NCI-H1694 (cell line): ENCODE measurements around the gene CSNK2B.
A peak's percentile ranks its signal among the peaks of the same experiment; 100 is the strongest.
"Not testable (repeated sequence)": the region's sequence is repeated elsewhere in the genome, so short reads cannot be mapped to it uniquely, and the experiment has no call there.

Experiments used
- DNase-seq: peaks from one replicate; lab custom pipeline; 2025; lab: John Stamatoyannopoulos, UW

Gene CSNK2B

DNA sequence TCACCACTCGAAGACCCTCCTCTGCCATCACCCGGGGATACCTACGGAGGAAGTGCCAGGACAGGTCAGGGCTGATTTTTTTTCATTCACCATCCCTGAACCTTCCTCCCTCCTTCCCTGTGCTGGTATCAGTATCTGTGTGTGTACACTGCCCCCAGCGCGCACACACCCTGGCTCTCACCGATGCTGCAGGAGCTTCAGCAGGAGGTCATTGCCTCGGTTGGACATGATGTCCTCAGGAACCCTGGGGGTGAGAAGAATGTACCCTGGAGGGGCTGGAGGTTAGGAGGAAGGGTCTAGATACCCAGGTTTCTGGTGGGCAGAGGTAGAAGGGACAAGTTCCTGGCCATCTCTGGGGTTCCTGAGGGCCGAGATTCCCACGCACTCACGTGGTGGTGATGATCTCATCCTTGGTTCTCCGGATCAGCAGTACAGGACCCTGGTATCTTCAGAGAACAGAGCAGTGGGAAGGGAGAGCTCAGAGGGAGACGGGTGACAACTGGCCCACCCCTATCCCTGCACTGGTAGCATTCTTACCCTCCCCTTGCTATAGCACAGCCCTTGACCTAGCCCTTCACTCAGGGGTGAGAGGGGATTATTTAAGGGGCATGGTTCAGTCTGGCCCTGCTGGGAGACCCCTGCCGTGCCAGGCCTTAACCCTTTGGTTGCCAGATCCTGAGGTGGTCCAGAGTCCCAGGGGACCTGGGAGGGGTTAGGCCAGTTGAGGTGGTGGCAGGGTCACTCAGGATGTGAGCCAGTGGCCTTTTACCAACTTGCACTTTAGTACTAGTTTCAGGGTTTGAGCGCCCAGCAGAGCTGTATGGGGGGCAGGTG, 22.2 kb downstream of the CSNK2B start:
- no peak for DNase-seq

DNA sequence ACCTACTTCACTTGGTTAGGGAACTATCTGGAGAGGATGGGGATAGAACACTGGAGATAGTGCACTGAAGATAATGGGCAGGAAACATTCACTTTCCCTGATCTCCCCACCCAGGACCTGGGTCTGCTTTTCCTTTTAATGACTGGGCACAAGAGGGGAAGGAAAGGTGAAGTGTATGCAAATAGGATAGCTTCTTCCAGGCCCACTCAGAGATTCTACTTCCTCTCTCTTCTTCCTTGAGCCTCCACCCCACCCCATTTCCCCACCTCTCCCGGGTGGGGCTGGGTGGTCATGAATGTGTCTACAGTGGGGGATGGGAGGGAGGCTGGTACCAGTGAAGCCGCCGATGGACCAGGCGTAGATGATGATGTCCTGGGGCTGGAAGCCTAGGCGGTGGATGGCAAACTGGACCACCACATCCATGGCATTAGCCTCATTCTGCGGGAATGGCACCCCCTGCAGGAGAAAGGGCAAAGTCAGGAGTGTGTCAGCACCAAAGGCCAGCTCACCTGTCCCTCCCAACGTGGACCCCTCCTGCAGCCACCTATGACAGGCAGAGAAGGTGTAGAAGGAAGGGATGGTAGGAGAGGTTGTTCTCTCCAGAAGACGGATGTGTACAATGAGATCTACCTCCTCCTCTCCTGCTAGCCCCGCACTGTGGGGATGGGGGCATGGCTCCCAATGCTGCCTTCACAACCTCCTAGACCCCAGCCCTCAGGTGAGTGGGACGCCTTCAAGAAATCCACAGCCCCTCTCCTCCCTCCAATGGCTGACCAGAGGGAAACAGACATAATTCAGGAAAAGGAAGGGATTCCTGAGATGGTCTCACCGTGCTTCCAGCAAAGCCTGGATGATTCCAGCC, 23.6 kb downstream of the CSNK2B start:
- DNase-seq = no peak

DNA sequence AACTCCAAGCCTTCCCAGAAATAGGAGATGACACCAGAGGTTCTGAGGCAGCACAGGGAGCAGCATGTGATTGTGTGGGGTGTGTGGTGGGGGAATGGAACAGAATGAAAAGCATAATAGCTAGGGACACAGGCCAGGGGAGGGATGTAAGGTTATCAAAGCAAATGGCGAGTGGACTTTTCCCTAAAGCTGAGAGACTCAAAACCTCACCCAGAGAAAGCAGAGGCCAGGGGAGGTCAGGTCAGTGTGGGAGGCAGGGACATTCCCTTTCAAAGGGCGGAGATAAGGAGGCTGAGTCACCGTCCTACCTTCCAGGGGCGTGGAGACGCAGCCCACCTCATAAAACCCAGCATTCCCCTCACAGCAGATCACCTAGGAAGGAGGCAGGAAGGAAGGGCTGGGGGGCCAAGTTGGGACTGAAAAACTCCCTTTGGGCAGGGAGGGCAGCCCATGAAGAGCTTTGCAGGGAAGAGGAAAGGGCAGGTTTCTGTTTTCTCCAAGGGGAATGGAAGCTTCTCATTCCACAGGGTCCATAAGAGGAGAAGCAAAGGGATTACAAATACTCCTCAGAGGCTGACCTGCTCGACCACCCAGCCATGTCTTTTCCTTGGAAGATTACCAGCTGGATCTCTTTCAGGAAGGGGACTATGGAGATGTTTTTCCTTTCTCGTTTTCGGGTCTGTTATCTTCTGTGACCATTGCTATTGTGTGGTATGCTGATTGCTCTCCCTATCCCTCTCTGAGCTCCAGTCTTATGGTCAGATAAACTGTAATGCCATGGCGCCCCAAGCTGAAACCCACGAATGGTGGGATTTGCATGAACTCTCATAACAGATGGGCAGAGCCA, 24.6 kb downstream of the CSNK2B start:
- DNase-seq = no peak

DNA sequence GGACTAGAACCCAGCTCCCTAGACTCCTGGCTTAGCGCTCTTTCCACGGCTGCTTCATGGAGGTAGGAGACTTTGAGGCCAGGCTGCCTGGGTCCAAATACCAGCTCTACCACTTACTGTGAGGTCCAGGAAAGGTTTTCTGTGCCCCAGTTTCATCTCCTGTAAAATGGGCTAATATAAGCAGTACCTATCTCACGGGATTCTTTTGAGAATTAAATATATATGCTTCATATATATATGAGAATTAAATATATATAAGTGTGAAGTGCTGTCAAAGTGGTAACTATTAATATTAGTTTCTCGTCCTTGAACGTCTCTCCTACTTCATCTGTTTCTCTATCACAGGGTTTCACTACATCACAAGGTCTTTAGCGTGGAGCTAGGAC, 25.2 kb downstream of the CSNK2B start:
- DNase-seq = no peak

DNA sequence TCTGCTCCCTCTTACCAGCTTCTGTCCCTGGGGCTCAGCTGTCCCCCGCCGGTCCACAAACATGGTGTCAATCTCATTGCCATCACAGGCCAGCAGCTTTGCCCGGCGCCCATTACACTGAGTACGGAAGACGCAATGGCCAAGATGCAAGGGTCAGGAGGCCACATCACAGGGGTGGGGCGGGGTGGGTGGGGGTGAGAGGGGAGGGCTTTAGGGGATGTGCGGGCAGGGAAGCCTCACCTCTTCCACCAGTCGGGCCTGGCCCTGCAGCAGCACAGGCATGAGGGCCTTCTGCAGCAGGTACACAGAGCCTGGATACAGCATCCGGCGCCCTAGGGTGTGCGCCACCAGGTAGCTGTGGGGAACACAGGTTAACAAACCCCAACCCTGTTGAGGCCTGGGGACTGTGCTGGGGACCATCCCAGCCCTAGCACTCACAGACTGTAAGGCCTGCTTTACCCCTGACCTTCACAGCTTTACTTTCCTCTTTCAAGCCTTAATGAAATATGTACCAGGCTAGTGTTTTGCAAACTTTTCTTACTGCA, 25.8 kb downstream of the CSNK2B start:
- DNase-seq = no peak

DNA sequence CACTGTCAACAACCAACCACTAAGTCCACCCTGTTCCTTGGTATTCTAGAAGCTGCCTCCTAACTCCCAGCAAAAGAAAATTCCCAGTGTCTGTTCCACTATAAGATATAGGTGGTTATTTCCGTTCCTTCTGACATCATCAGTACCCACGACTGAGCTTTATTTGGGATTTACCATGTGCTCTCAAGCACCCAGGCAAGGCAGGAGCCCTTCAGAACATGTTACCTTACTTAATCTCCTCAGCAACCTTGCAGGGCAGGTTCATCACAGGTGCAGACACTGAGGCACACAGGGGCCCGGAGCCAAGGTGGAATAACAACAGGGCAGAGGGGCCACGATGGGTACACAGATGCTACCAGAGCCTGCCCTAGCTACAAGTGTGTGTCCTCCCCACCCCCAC, 26.5 kb downstream of the CSNK2B start:
- no peak for DNase-seq

DNA sequence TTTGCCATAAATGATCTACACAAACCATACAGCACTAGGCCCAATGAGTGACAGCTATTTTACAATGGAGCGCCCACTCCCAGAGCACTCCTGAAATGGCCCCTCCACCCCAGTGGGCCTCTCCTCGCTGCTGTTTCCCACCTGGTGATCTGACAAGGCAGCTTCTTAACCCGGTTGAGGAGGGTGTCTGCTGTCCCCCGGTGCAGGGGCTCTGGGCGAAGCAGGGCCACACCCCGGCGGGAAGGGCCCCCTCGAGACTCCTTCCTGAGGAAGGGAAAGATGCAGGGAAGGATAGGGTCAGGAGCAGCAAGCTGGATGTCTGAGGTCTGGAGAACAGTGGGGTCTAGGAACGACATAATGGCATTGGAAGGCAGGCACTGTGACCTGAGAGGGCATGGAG, 27.0 kb downstream of the CSNK2B start:
- DNase-seq = no peak

DNA sequence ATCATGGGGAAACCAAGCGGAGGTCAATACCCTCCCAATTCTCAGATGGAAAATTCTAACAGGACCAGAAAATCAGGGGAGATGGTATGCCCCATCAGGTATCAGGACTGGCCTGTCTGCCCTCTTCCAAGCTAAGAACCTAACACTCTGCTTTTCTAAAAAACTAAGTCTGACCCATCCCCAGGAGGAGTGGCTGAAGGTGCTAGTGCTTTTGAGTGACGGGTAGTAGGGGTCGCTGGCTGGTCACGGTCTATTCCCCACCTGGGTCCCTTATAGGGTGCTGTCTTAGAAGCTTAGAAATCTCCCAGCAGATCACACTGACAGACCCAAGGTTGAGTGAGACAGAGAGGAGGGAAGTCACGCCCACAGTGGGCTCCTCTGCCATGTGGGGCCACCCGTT, 27.7 kb downstream of the CSNK2B start:
- DNase-seq = no peak

DNA sequence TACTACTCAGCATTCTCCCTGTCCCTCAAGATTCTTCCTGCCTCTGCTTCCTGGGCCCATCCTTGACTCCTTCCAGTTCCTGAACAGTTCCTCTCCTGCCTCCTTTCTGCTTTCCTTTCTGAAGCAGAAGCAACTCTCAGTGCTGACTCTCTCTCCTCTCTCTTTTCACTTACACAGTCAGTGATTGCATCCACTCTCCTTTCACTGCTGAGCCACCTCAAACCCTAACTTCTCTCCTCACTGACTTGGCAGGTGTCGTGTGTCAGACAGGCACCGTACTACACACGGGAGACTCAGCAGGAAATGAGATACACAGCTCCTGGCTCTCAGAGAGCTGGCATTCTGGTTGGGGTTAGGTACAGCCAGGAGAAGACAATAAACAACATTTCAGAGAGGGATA, 31.7 kb downstream of the CSNK2B start:
- DNase-seq = no peak

DNA sequence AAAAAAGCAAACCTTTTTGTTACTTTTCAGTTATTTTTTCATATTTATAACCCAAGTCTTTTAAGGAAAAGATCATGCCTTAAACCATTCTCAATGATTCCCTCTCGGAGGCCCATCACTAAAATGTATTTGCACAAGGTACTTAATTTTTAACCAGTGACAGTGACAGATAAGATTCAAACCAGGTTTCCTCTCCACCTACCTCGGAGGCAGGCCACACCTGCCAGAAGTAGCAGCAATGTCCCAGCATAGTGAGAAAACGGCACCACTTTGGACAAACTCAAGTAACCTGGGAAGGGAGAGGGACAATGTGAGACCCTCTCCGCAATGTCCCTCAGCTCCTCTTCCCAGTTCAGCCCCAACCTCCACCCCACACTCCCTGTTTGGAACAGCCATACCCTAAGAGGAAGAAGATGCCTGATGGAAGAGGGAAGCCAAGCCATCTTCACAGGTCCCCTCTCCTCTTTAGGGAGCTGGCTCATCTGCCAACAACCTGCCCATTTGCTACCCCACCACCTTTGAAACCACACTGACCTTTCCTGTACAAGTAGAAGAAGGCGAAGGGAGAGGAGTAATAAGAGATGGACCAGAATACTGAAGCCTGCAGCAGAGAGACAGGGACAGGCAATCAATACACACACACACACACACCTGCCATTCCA, 35.0 kb downstream of the CSNK2B start:
- DNase-seq = no peak

DNA sequence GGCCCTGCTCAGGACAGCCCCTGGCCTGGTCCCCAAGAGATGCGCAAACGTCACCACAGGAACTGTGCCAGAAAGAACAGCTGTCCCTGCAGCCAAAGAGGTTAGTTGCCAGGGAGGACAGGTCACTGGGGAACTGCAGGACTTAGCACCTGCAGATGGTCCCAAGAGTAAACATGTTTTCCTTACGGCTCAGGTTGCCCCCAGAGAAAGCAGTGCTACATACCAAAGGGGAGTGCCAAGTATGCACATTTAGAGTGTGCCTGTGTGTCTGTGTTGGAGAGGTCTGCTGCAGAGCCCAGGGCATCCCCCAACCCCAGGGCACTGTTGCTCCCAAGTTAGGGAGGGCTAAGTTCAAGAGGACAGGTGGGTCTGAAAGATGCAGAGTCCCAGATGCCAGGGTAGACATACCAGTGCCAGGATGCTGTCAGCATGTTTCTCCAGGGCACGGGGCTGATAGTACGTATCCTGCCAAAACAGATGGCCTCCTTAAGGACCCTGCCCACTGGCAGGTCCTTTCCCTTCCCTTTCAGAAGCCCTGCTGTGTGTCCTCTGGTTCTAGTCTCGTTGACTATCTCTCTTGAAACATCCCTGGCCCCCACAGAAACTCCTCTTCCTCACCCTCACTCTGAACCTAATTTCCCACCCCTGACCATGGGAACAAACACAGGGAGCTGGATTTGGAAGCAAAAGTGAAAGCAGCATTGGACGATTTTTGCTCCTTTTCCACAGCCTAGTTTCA, 36.0 kb downstream of the CSNK2B start:
- DNase-seq = no peak

DNA sequence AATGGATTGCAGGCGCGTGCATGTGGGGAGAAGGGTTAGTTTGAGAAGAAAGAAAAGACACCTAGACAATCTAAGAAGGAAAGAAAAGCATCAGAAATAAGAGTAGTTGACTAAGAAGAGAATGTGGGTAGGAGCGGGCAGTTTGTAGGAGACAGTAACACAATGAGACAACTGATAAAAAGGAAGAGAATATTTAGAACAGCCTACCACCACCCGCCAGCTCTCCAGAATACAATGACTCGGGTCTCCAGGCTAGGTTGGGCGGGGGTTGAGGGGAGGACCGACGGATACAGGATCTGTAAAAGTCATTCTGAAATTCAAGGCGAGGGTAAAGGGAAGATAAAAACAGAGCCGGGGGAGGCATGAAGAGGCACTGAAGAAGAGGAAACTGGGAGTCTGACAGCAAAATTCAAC, 36.5 kb downstream of the CSNK2B start:
- DNase-seq = no peak

DNA sequence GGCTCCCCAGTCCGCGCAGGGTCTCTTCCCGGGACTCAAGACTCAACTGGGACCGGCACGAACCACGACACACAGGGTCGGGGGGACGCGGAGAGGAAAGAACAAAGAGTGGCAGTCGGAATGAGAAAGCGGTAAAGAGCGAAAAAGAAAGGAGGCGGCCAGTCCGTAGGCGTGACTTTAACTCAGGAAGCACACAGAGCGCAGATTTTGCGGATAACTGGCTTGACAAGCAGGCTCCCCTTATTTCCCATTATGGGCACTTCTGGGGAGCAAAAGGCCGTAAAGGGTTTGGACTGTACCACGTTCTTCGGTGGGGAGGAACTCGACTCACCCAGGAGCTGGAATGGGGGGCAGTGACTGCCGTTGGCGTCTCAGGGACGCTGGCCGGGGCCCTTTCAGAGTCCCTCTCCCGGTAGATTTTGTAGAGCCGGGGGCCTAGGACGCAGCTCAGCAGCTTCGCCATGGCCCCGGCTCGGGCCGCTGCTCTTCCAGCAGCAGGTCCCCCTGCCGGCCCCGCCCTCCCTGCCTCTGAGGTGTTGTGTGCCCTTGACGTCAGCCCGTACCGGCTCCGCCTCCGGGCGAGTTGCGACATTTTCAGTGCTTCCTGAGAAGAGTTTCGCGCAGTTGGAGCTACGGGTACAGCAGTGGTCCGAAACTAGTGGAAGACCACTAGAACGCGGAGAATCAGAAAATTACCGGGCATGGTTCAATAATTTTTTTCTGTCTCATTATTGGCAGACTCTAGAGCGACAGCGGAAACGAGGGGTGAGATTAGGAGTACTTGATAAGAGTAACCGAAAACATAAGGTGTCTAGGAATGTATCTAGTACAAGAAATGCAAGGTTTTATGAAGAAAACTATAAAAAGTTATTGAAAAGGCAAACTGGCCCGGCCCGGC, 37.2 kb downstream of the CSNK2B start, which contains the start of gene ABHD16A:
ABHD16A (minus strand) TSS at position 506 of the 898 bp plus-strand sequence; CDS start at position 463, 43 bp downstream.
- DNase-seq = peak; percentile 87

DNA sequence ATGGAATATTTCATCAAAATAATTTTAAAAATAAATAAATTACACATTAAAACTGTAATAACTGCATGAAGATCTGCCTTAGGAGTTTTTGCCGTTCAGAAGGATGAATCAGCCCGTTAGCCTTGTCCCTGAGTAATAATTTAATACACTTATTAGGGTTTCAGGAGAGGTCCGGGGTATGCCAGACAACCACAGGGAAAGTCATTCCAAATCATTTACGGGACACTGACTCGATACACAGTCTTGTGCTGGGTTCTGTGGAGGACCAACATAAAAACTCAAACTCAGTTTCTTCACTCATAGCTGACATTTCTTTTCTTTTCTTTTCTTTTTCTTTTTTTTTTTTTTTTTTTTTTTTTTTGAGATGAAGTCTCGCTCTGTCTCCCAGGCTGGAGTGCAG, 40.1 kb downstream of the CSNK2B start:
- DNase-seq = no peak

DNA sequence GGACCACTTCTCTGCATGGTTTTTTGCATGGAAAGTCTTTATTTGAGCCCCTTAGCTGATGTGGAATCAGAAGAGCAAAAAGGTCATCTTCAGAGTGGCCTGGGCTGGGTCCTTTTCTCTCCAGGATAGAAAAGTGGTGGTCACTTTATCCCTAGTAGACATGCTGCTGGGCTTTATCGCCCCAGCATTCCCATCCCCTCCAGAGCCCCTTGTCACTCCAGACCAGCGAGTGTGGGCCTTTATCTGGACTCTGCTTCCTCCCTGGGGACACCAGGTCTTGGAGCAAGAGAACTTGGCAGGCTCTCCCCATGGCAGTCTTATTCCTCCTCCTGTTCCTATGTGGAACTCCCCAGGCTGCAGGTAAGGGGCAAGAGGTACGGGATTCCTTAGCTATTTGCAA, 40.7 kb downstream of the CSNK2B start, which contains the start of gene LY6G6F:
LY6G6F (plus strand) TSS at position 268 of the 400 bp plus-strand sequence; CDS start at position 309, 41 bp downstream.
- DNase-seq = no peak

DNA sequence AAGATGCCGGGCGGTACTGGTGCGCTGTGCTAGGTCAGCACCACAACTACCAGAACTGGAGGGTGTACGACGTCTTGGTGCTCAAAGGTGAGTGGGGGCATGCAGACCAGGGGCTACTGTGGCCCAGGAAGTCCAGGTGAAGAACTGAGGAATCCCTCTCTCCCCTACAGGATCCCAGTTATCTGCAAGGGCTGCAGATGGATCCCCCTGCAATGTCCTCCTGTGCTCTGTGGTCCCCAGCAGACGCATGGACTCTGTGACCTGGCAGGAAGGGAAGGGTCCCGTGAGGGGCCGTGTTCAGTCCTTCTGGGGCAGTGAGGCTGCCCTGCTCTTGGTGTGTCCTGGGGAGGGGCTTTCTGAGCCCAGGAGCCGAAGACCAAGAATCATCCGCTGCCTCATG, 41.8 kb downstream of the CSNK2B start:
- DNase-seq = no peak

DNA sequence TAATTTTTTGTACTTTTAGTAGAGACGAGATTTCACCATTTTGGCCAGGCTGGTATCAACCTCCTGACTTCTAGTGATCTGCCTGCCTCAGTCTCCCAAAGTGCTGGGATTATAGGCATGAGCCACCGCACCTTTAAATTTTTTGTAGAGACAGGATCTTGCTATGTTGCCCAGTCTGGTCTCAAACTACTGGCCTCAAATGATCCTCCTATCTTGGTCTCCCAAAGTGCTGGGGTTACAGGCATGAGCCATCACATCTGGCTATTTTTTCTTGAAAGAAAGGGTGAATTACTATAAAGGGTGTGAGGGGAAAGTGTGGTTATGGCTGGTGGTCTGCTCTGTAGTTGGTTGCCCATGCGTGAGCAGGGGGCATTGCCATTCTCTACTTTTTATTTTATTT, 42.3 kb downstream of the CSNK2B start:
- DNase-seq = no peak

DNA sequence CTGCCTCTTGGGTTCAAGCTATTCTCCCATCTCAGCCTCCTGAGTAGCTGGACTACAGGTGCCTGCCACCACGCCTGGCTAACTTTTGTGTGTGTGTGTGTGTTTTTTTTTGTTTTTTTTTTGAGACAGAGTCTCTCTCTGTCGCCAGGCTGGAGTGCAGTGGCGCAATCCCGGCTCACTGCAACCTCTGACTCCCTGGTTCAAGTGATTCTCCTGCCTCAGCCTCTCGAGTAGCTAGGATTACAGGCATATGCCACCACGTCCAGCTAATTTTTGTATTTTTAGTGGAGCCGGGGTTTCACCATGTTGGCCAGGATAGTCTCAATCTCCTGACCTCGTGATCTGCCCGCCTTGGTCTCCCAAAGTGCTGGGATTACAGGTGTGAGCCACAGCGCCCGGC, 43.3 kb downstream of the CSNK2B start:
- not testable (repeated sequence) for DNase-seq

DNA sequence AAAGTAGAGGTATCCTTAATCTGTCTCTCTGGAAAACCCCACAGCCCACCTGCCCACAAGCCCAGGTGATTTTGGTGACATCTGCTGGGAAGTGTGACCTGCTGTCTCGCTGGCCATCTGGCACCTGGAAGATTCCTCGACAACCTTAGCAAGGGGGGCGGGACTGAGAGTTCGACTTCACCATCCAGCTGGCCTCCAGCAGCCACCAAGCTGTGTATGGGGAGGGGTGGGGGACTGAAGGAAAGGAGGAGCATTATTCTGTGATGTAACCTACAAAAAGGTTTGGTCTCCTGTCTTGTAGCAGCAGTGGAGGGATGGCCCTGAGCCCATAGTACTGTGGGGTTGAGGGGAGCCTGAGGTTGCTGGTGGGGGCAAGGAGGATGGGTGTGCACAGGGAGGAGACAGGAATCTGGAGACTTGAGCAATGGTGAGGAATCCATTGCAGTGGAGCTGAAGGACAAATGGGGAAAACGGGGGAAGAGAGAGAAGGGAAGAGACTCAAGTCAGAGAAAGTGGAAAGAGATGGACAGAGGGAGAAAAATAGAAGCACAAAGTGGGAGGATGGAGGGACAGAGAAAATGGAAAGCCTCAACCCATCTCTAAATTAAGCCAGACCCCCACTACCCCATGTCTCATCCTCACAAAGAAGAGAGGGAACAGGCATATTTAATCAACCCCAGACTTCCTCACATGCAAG, 44.8 kb downstream of the CSNK2B start:
- no peak for DNase-seq
